UCSD-AML1 (cell line): ENCODE data around the gene NIM1K.
"Not testable (repeated sequence)": the region's sequence is repeated elsewhere in the genome, so short reads cannot be mapped to it uniquely, and the experiment has no call there.

Source experiments
- DNase-seq: peaks from one replicate; lab custom pipeline; 2025; ENCODE audit not compliant: unreplicated experiment; lab: John Stamatoyannopoulos, UW

NIM1K gene

GRCh38 chr5:43190755-43191603 lies 1.0 kb upstream of the NIM1K start:
- no peak for DNase-seq

- no peak for DNase-seq
Observed at GRCh38 chr5:43192558-43193180, 644 bp downstream of the NIM1K start.

- no peak for DNase-seq
Observed at GRCh38 chr5:43193181-43193893, 1.3 kb downstream of the NIM1K start.

GRCh38 chr5:43193894-43194265 lies 1.9 kb downstream of the NIM1K start:
- DNase-seq = no peak

GRCh38 chr5:43195670-43196265 lies 3.7 kb downstream of the NIM1K start:
- DNase-seq = no peak

GRCh38 chr5:43197535-43197934 lies 5.5 kb downstream of the NIM1K start:
- DNase-seq = no peak

GRCh38 chr5:43201442-43201841 lies 9.4 kb downstream of the NIM1K start:
- DNase-seq = not testable (repeated sequence)

- DNase-seq = no peak
Observed at GRCh38 chr5:43202380-43202779, 10.4 kb downstream of the NIM1K start.

- DNase-seq = no peak
Observed at GRCh38 chr5:43203373-43203772, 11.3 kb downstream of the NIM1K start.

- DNase-seq = no peak
Observed at GRCh38 chr5:43204958-43205357, 12.9 kb downstream of the NIM1K start.

- no peak for DNase-seq
Observed at GRCh38 chr5:43207601-43208000, 15.6 kb downstream of the NIM1K start.

- DNase-seq = no peak
Observed at GRCh38 chr5:43208658-43209057, 16.6 kb downstream of the NIM1K start.

- no peak for DNase-seq
Observed at GRCh38 chr5:43209060-43209459, 17.0 kb downstream of the NIM1K start.

- DNase-seq = no peak
Observed at GRCh38 chr5:43209833-43210232, 17.8 kb downstream of the NIM1K start.

- DNase-seq = no peak
Observed at GRCh38 chr5:43210570-43210969, 18.5 kb downstream of the NIM1K start.

GRCh38 chr5:43213951-43214350 lies 21.9 kb downstream of the NIM1K start:
- no peak for DNase-seq

GRCh38 chr5:43215073-43215631 lies 23.1 kb downstream of the NIM1K start:
- no peak for DNase-seq

GRCh38 chr5:43216941-43217340 lies 24.9 kb downstream of the NIM1K start:
- no peak for DNase-seq

- no peak for DNase-seq
Observed at GRCh38 chr5:43219120-43219519, 27.1 kb downstream of the NIM1K start.

GRCh38 chr5:43221502-43221901 lies 29.5 kb downstream of the NIM1K start:
- no peak for DNase-seq

GRCh38 chr5:43225649-43226245 lies 33.7 kb downstream of the NIM1K start:
- DNase-seq = no peak
